Duodenal mucosa (tissue), 2 donors: ENCODE results near the gene PAPPA2.
"Not testable (repeated sequence)": the region's sequence is repeated elsewhere in the genome, so short reads cannot be mapped to it uniquely, and the experiment has no call there.

ENCODE experiments used
- H3K27ac ChIP-seq: one replicate; pipeline ENCODE4 v1.7.0; 2013; ENCODE audit warnings: low read depth, low read length
- H3K27me3 ChIP-seq, 2 donors: one replicate each; pipeline ENCODE4 v1.7.0; 2013; ENCODE audit warnings: low read length in 2 of 2, control low read depth in 1 of 2; ENCODE audit not compliant: insufficient read depth in 2 of 2, control insufficient read depth in 1 of 2
- H3K36me3 ChIP-seq, 2 donors: one replicate each; pipeline ENCODE4 v1.7.0; 2013; ENCODE audit warnings: low read length in 2 of 2, control low read depth in 1 of 2; ENCODE audit not compliant: insufficient read depth in 2 of 2, control insufficient read depth in 1 of 2
- H3K4me1 ChIP-seq, 2 donors: one replicate each; pipeline ENCODE4 v1.7.0; 2013; ENCODE audit warnings: low read length in 2 of 2, control low read depth in 1 of 2; ENCODE audit not compliant: insufficient read depth in 2 of 2, control insufficient read depth in 1 of 2
- H3K4me3 ChIP-seq, 2 donors: one replicate each; pipeline ENCODE4 v1.7.0; 2013; ENCODE audit warnings: low read length in 2 of 2, low read depth in 1 of 2
- H3K9ac ChIP-seq, 2 donors: one replicate each; pipeline ENCODE4 v1.7.0; 2013; ENCODE audit warnings: low read length in 2 of 2, low read depth in 1 of 2
- H3K9me3 ChIP-seq, 2 donors: one replicate each; pipeline ENCODE4 v1.7.0; 2013; ENCODE audit warnings: low read length in 2 of 2, control low read depth in 1 of 2; ENCODE audit not compliant: control insufficient read depth in 1 of 2

PAPPA2 gene

DNA sequence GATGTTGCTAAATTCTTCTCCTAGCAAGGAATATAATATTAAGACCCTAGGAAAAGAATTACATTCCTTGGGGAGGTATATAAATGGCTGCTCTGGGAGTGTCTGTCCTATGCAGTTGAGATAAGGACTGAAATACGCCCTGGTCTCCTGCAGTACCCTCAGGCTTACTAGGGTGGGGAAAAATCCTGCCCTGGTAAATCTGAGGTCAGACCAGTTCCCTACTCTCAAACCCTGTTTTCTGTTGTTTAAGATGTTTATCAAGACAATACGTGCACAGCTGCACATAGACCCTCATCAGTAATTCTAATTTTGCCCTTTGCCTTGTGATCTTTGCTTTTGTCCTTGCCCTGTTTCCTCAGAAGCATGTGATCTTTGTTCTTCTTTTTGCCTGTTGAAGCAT lies 11.2 kb upstream of the PAPPA2 start:
- H3K9ac ChIP-seq, H3K4me3 ChIP-seq, H3K36me3 ChIP-seq, H3K4me1 ChIP-seq, H3K27ac ChIP-seq, H3K9me3 ChIP-seq, H3K27me3 ChIP-seq: not testable (repeated sequence)

DNA sequence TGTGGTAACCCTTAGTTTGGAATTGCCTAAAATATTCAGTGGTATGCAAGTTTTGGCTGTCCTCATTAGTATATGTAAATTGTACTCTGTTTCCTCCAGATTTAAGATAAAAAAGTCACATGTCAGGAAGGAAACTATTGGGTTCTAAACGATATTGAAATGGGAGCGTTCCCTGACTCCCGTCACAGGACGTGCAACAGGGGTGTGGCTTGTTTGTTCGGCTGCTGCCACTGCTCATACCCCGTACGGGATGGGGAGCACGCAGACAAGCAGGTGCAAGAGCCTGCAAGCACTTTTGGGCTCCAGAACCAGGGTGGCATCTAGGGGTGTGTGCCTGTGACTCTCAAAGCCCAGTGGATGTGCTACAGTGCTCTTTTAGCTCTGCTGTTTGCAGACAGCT lies 6.2 kb upstream of the PAPPA2 start:
- Histone ChIP-seq H3K27me3 (no peaks in the 10 kb centered on the region), H3K9me3 (no peaks in the 10 kb centered on the region), H3K27ac (no peak overlapping the region), H3K36me3 (no peaks in the 10 kb centered on the region), H3K9ac (no peak overlapping the region), H3K4me3 (no peak overlapping the region), H3K4me1 (no peaks in the 10 kb centered on the region)

DNA sequence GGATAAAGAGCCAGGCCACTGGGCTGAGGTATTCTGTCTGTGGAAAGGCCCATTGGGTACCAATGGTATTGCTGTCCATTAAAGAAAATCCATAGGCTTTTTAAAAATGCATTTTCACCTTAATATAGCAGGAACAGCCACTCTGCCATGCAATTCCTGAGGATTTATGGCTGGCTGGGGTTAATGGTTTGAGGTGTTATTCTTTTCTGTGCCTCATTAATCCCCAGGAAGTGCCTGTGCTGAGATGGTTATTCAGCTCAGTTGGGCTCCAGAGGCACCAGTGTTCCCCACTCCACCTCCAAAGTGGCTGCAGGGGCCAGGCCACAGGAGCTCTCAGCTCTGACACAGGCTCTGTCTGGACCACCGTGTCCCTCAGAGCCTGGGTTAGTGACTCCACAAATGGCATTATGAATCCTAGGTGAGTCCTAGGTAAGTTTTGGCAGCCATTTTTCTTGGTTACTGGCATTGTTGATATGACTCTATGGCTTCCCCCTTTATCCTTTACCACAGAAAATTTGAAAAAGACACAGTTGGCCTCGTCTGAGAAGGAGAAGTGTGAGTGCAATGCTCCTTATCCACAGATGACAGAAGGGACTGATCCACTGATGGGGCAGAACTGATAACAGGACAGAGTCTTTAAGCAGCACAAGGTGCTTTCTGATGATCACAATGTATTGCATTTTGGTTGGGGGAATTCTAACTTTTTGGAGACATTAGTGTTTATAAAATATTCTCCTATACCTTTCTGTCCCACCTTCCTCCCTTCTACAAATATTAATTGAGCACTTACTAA lies 2.2 kb upstream of the PAPPA2 start:
- Histone ChIP-seq H3K9me3 (no peaks in the 10 kb centered on the region), H3K27me3 (no peaks in the 10 kb centered on the region), H3K36me3 (no peaks in the 10 kb centered on the region), H3K9ac (no peak overlapping the region), H3K4me3 (no peak overlapping the region), H3K4me1 (no peaks in the 10 kb centered on the region), H3K27ac (no peak overlapping the region)

DNA sequence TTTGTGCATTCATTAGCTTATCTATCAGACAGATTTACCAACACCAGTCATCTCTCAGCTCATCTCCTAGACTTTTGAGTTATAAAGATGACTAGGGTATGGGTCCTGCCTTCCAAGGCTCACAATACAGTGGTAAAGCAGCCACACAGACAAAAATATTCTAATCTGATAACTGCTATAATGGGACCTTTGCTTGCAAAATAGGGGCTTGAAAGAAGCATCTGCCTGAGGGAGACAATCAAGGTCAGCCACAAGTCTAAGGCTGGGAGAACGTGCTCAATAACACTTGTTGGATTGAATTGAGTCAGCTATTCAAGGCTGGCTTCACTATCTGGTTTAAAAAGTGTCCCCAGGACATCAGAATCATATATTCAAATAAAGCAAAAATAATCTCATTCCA lies 1.4 kb upstream of the PAPPA2 start:
- Histone ChIP-seq H3K27me3 (no peaks in the 10 kb centered on the region), H3K4me3 (no peak overlapping the region), H3K9me3 (no peaks in the 10 kb centered on the region), H3K4me1 (no peaks in the 10 kb centered on the region), H3K27ac (no peak overlapping the region), H3K36me3 (no peaks in the 10 kb centered on the region), H3K9ac (no peak overlapping the region)

DNA sequence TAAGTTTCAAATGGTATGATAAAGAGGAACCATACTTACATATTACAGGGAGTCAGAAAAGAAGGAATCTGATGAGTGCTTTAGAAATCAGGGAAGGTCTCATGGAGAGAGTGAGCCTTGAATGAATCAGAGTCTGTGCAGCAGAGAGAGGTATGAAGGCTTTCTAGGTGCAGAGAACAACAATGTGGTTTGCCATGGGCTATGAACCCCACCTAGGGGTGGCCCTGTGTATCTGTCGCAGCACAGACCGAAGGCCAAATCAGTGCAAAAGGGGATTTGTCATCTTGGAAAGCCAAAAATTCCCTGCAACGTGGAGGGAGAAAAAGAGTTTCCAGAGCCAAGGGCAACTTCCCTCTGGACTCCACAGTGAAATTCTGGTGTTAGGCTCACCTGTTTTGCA lies 3.5 kb downstream of the PAPPA2 start:
- H3K9me3 ChIP-seq = no peaks in the 10 kb centered on the region
- no peak overlapping the region for H3K9ac ChIP-seq
- no peaks in the 10 kb centered on the region for H3K4me1 ChIP-seq
- no peak overlapping the region for H3K4me3 ChIP-seq
- H3K27ac ChIP-seq = no peak overlapping the region
- no peaks in the 10 kb centered on the region for H3K36me3 ChIP-seq
- no peaks in the 10 kb centered on the region for H3K27me3 ChIP-seq

DNA sequence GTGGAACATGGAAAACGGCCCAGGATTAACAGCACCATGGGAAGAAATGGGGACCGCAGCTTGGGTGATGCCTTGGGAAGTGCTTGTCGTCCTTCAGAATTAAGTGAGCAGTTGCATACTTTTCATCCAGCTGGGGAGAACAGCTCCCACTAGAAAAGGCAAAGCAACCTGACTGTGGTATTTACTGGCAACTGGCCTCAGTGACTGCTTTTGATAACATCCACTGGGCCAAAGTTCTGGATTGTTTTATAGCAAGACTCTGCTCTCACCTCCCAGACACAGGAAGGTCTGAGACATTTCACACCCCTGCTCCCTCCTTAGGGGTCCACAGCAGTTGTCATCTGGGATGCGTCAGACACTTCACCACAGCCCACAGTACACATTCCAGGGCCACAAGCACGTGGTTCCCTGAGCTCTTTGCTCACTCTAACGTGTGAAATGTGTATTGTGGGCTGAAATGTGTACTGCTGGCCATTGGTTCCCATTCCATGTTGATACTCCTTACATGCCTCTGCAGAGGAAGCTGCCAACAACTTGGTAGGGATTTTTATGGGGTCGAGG lies 6.6 kb downstream of the PAPPA2 start:
- Histone ChIP-seq H3K4me1 (no peaks in the 10 kb centered on the region), H3K9me3 (no peaks in the 10 kb centered on the region), H3K27ac (no peak overlapping the region), H3K4me3 (no peak overlapping the region), H3K27me3 (no peaks in the 10 kb centered on the region), H3K9ac (no peak overlapping the region), H3K36me3 (no peaks in the 10 kb centered on the region)

DNA sequence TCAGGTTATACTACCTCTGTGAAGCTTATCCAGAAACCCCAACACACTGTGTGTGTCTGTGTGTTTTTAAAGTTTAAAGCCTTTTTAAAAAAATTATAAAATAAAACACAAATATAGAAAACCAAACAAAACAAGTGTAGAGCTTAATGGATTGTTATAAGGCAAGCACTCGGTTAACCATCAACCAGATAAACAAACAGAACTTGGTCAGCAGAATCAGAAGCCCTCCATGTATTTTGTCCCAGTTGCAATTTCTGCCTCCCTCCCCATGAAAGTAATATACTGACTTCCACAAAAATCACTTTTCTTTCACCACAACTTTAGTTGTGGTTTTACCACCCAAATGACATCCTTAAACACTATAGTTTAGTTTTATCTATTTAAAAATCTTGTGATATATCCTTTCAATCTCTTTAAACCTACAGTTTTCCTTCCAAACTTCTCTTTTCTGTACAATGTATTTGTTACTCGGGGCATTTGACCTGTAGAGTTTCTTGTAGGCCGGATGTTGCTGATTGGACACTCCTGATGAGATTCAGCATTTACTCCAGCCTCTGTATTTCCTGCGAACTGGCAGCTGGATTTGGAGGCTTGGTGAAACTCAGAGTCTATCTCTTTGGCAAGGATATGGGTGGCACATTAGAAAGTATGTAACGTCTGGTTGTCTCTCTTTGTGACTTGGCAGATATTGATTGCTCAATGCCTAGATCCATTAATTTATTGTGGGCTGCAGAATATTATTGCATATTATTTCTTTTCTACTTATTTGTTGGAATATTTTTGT lies 8.6 kb downstream of the PAPPA2 start:
- Histone ChIP-seq H3K27me3 (no peaks in the 10 kb centered on the region), H3K4me1 (no peaks in the 10 kb centered on the region), H3K9ac (no peak overlapping the region), H3K4me3 (no peak overlapping the region), H3K9me3 (no peaks in the 10 kb centered on the region), H3K36me3 (no peaks in the 10 kb centered on the region), H3K27ac (no peak overlapping the region)

DNA sequence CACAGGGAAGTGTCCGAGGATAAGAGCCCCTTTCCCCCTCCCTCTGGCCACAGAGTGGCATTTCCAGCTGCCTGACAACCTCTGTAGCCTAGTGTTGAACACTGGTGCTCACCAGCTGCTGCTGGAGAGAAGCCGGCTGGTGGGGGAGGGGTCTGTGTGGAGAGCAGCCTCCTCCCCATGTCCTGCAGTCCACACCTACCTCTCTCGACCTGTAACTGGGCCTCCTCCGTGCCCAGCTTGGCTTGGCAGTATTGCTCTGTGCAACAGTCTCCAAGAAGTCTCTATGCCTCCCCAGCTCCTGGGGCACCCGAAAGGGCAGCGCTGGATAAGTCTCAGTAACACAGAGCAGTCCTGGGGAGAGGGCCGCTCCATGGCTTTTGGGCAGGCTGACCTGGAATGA lies 17.0 kb downstream of the PAPPA2 start:
- no peaks in the 10 kb centered on the region for H3K4me1 ChIP-seq
- H3K36me3 ChIP-seq = no peaks in the 10 kb centered on the region
- H3K9me3 ChIP-seq = no peaks in the 10 kb centered on the region
- no peak overlapping the region for H3K27ac ChIP-seq
- no peaks in the 10 kb centered on the region for H3K27me3 ChIP-seq
- H3K9ac ChIP-seq = no peak overlapping the region
- no peak overlapping the region for H3K4me3 ChIP-seq

DNA sequence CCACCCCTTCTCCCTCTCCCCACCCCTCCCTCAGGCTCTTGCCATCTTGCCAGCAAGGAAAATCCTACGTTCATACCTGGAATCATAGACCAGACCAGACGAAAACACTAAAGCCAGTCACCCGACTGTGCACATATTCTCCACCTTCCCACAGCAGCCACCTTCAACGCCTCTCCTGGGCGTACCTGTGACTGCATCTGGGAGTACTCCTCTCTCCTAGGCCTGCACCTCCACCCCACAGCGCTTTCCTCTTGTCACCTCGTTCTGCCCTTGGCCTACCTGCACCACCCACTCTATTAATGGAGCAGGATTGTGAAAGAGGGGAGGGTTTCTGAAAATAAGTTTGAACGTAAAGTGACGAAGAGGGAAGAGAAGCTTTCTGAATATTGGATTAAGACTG lies 17.8 kb downstream of the PAPPA2 start:
- no peaks in the 10 kb centered on the region for H3K9me3 ChIP-seq
- H3K27me3 ChIP-seq = no peaks in the 10 kb centered on the region
- no peak overlapping the region for H3K9ac ChIP-seq
- no peaks in the 10 kb centered on the region for H3K36me3 ChIP-seq
- H3K4me1 ChIP-seq = no peaks in the 10 kb centered on the region
- H3K27ac ChIP-seq = no peak overlapping the region
- H3K4me3 ChIP-seq = no peak overlapping the region

DNA sequence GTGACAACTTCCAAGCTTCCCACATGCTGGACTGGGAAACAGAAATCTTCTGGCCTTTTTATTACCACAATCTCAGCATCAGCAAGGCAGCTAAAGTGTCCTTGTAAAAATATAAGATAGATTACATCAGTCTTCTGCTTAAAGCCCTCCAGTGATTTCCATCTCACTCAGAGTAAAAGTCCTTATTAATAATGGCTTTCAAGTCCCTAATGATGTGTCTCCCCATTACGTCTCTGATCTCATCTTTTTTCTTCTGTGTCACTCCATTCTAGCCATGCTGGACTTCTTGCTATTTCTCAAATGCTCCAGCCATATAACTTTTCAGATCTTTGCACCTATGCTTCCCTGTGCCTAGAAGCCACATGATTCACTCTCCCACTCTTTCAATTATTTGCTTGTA lies 22.1 kb downstream of the PAPPA2 start:
- no peak overlapping the region for H3K9ac ChIP-seq
- H3K27ac ChIP-seq = no peak overlapping the region
- no peaks in the 10 kb centered on the region for H3K9me3 ChIP-seq
- H3K4me1 ChIP-seq = no peaks in the 10 kb centered on the region
- no peaks in the 10 kb centered on the region for H3K36me3 ChIP-seq
- no peaks in the 10 kb centered on the region for H3K27me3 ChIP-seq
- no peak overlapping the region for H3K4me3 ChIP-seq
